T-cell (primary cell): ENCODE measurements around the gene IL4R. TPM values are rescaled to one million over a fixed set of nuclear protein-coding genes. Genes with fewer than 3 reads are reported as not detected.

Experiments
- ATAC-seq, 4 experiments: fragments of 200-7000 bp in 3 of 4; fragments of 150-1000 bp in 1 of 4; cut with Tn5 transposase; replicated peaks in 1 of 4; 1 replicate in 3 of 4; 2 replicates in 1 of 4; pipeline ENCODE4 v1.10.0; 2021; ENCODE audit warnings: moderate library complexity in 3 of 4, mild to moderate bottlenecking in 2 of 4, moderate number of reproducible peaks in 1 of 4
- CTCF ChIA-PET, 2 donors: fragments of 300-600 bp; sonication (Branson Sonifier 250); formaldehyde crosslinking; loops; one replicate each; lab custom pipeline; 2022; ENCODE audit warnings: antibody characterized with exemption in 2 of 2; lab: Charles Lee
- POLR2A ChIA-PET, 2 donors: fragments of 300-600 bp; sonication (Branson Sonifier 250); formaldehyde crosslinking; loops; one replicate each; lab custom pipeline; 2022; ENCODE audit warnings: antibody characterized with exemption in 2 of 2; lab: Charles Lee
- DNase-seq, 35 experiments: peaks; one replicate each; pipeline versions ENCODE4 v3.0.0 to v3.0.0-alpha.2; 2013 to 2023
- H3K27ac ChIP-seq: one replicate; pipeline ENCODE4 v1.5.1; 2013; ENCODE audit warnings: low read length
- H3K27me3 ChIP-seq, 2 experiments: replicated peaks in 1 of 2; 1 replicate in 1 of 2; 2 replicates in 1 of 2; pipeline versions ENCODE4 v1.6.1 to v1.7.0; 2013; ENCODE audit warnings: low read length in 1 of 2, mixed read lengths in 1 of 2; ENCODE audit not compliant: control insufficient read depth in 2 of 2, insufficient read depth in 2 of 2; ENCODE audit errors: extremely low read depth in 1 of 2
- H3K36me3 ChIP-seq, 2 donors: 1 replicate in 1 of 2; 2 replicates in 1 of 2; pipeline versions ENCODE4 v1.6.1 to v1.7.0; 2013; ENCODE audit warnings: low read length in 1 of 2; ENCODE audit not compliant: control insufficient read depth in 2 of 2, insufficient read depth in 1 of 2; ENCODE audit errors: extremely low read depth in 1 of 2
- H3K4me1 ChIP-seq, 2 experiments: 1 replicate in 1 of 2; 2 replicates in 1 of 2; pipeline versions ENCODE4 v1.6.1 to v1.7.0; 2013; ENCODE audit warnings: low read length in 2 of 2, mixed read lengths in 1 of 2; ENCODE audit not compliant: insufficient read depth in 2 of 2, control insufficient read depth in 1 of 2; ENCODE audit errors: extremely low read depth in 1 of 2
- H3K4me3 ChIP-seq, 2 donors: 1 replicate in 1 of 2; 2 replicates in 1 of 2; pipeline versions ENCODE4 v1.5.1 to v1.7.0; 2013; ENCODE audit warnings: mild to moderate bottlenecking in 2 of 2, low read length in 1 of 2, moderate library complexity in 1 of 2; ENCODE audit not compliant: control insufficient read depth in 1 of 2; ENCODE audit errors: extremely low read depth in 1 of 2
- H3K9me3 ChIP-seq: 2 replicates; pipeline ENCODE4 v1.7.0; 2013
- H3K27ac Mint-ChIP-seq, 2 donors: one replicate each; pipeline ENCODE4 v1.8.0; 2020 to 2021; ENCODE audit warnings: mild to moderate bottlenecking in 2 of 2, mixed read lengths in 2 of 2
- H3K27me3 Mint-ChIP-seq, 2 donors: one replicate each; pipeline ENCODE4 v1.8.0; 2021 to 2022; ENCODE audit warnings: mixed read lengths in 2 of 2
- H3K36me3 Mint-ChIP-seq: one replicate; pipeline ENCODE4 v1.8.0; 2021; ENCODE audit warnings: mixed read lengths
- H3K4me1 Mint-ChIP-seq, 3 donors: one replicate each; pipeline ENCODE4 v1.8.0; 2020 to 2022; ENCODE audit warnings: mixed read lengths in 3 of 3, mild to moderate bottlenecking in 1 of 3
- H3K4me3 Mint-ChIP-seq, 3 donors: one replicate each; pipeline ENCODE4 v1.8.0; 2020 to 2022; ENCODE audit warnings: mild to moderate bottlenecking in 3 of 3, mixed read lengths in 3 of 3, moderate library complexity in 3 of 3
- H3K9me3 Mint-ChIP-seq, 3 donors: one replicate each; pipeline ENCODE4 v1.8.0; 2020 to 2022; ENCODE audit warnings: mixed read lengths in 3 of 3
- WGBS: methylation state at CpG from one replicate; pipeline ENCODE4 v1.1.5; 2013; ENCODE audit warnings: missing lambda C conversion rate; ENCODE audit not compliant: insufficient coverage; 5-methylcytosine and 5-hydroxymethylcytosine counted together
- total RNA-seq, 35 experiments: library from RNA in 6 of 35; stranded (reverse) in 6 of 35; fragments of 120-200 nt in 1 of 35; gene quantifications; one replicate each; pipeline versions ENCODE4 v1.2.1 to v1.2.4 and lab custom pipeline; 2013 to 2026

IL4R gene
- total RNA-seq, 5 donors from 2014 or later (not counting 1 experiment from before 2014, with no cell fraction given): 186 to 281 (median 221) TPM

- Mint-ChIP-seq H3K36me3 (peaks cover 14% of the 10 kb centered on the region), H3K27me3 (no peaks in the 10 kb centered on the region), H3K4me1 (peaks cover 59 to 65% (median 62%) of the 10 kb centered on the region in 3 donors), H3K4me3 (peak overlapping the region; percentile 85 to 100 (median 94)), H3K27ac (peak overlapping the region; percentile 94 to 99), H3K9me3 (no peaks in the 10 kb centered on the region)
- H3K9me3 ChIP-seq: no peaks in the 10 kb centered on the region
- peak overlapping the region; percentile 86 to 87 for H3K4me3 ChIP-seq
- peaks cover 27 to 69% of the 10 kb centered on the region in 2 experiments for H3K4me1 ChIP-seq
- no peak for DNase-seq
- ChIA-PET POLR2A (interaction anchor here in 1 of 2 donors (0.6 kb wide), 2 partner anchors 10 to 79 kb away, joined by 3 read pairs; no protein-coding TSS in a partner anchor), CTCF (interaction anchor here (1.2 to 1.7 kb wide), 2 partner anchors 135 to 143 kb away, joined by 5 to 7 read pairs; no protein-coding TSS in a partner anchor)
- peaks cover 0 to 3% of the 10 kb centered on the region in 2 experiments for H3K27me3 ChIP-seq
- peak overlapping the region; percentile 94 for H3K27ac ChIP-seq
- H3K36me3 ChIP-seq: peaks cover 3 to 4% of the 10 kb centered on the region in 2 donors
- ATAC-seq: no peak
- WGBS: no CpG with 5 or more reads among the region's 2 CpGs
These were observed 1.2 kb downstream of the IL4R start for GRCh38 chr16:27314986-27315332.

GRCh38 chr16:27315333-27316037, 1.7 kb downstream of the IL4R start:
- 22% methylated on average over 4 of the region's 9 CpGs for WGBS
- Histone ChIP-seq H3K36me3 (peaks cover 3 to 4% of the 10 kb centered on the region in 2 donors), H3K9me3 (no peaks in the 10 kb centered on the region), H3K27ac (peak overlapping the region; percentile 94), H3K4me3 (peak overlapping the region; percentile 86 to 87), H3K4me1 (peaks cover 27 to 75% of the 10 kb centered on the region in 2 experiments), H3K27me3 (peaks cover 0 to 3% of the 10 kb centered on the region in 2 experiments)
- peaks cover 17% of the 10 kb centered on the region for H3K36me3 Mint-ChIP-seq
- no peaks in the 10 kb centered on the region for H3K9me3 Mint-ChIP-seq
- peaks cover 64 to 70% (median 65%) of the 10 kb centered on the region in 3 donors for H3K4me1 Mint-ChIP-seq
- H3K4me3 Mint-ChIP-seq: peak overlapping the region; percentile 85 to 100 (median 94)
- ATAC-seq (peak; percentile 34 to 43 (median 37)), DNase-seq (peak; percentile 22 to 65 (median 44))
- ChIA-PET CTCF (interaction anchor here (1.2 to 1.7 kb wide), 2 partner anchors 136 to 143 kb away, joined by 5 to 7 read pairs; no protein-coding TSS in a partner anchor), POLR2A (interaction anchor here (0.6 kb wide), 3 partner anchors 10 to 112 kb away, joined by 3 read pairs; no protein-coding TSS in a partner anchor)
- no peaks in the 10 kb centered on the region for H3K27me3 Mint-ChIP-seq
- peak overlapping the region; percentile 94 to 99 for H3K27ac Mint-ChIP-seq

- peaks cover 17% of the 10 kb centered on the region for H3K36me3 Mint-ChIP-seq
- no peaks in the 10 kb centered on the region for H3K9me3 ChIP-seq
- peaks cover 69 to 75% (median 69%) of the 10 kb centered on the region in 3 donors for H3K4me1 Mint-ChIP-seq
- ATAC-seq (no peak), DNase-seq (peak in 2 of 35 experiments; percentile 19 to 22)
- peak overlapping the region; percentile 94 for H3K27ac ChIP-seq
- H3K9me3 Mint-ChIP-seq: no peaks in the 10 kb centered on the region
- H3K27ac Mint-ChIP-seq: peak overlapping the region; percentile 94 to 99
- CTCF ChIA-PET: interaction anchor here (1.2 to 4.4 kb wide), 3 partner anchors 81 to 144 kb away, joined by 5 to 27 read pairs (median 7); no protein-coding TSS in a partner anchor
- POLR2A ChIA-PET: interaction anchor here (0.7 to 2.1 kb wide), 2 partner anchors 51 to 52 kb away, joined by 5 to 6 read pairs; no protein-coding TSS in a partner anchor
- peaks cover 0 to 3% of the 10 kb centered on the region in 2 experiments for H3K27me3 ChIP-seq
- H3K36me3 ChIP-seq: peaks cover 3 to 4% of the 10 kb centered on the region in 2 donors
- H3K4me3 Mint-ChIP-seq: peak overlapping the region; percentile 85 to 100 (median 94)
- H3K4me1 ChIP-seq: peaks cover 27 to 81% of the 10 kb centered on the region in 2 experiments
- H3K4me3 ChIP-seq: peak overlapping the region; percentile 86 to 87
- no peaks in the 10 kb centered on the region for H3K27me3 Mint-ChIP-seq
- WGBS: no CpG with 5 or more reads among the region's 8 CpGs
These were observed 2.4 kb downstream of the IL4R start for GRCh38 chr16:27316038-27316680.

- Histone ChIP-seq H3K4me1 (peaks cover 27 to 84% of the 10 kb centered on the region in 2 experiments), H3K27me3 (peaks cover 0 to 3% of the 10 kb centered on the region in 2 experiments), H3K9me3 (no peaks in the 10 kb centered on the region), H3K27ac (peak overlapping the region; percentile 94), H3K36me3 (peaks cover 3 to 4% of the 10 kb centered on the region in 2 donors), H3K4me3 (peak overlapping the region; percentile 18 to 19)
- Mint-ChIP-seq H3K4me3 (peak overlapping the region; percentile 85 to 100 (median 94)), H3K27me3 (no peaks in the 10 kb centered on the region), H3K36me3 (peaks cover 21% of the 10 kb centered on the region), H3K4me1 (peaks cover 80 to 84% (median 81%) of the 10 kb centered on the region in 3 donors), H3K9me3 (no peaks in the 10 kb centered on the region), H3K27ac (peak overlapping the region; percentile 94 to 99)
- DNase-seq: peak in 1 of 35 experiments; percentile 23
- ChIA-PET POLR2A (interaction anchor here (0.5 to 2.1 kb wide), 7 partner anchors 39 to 122 kb away, joined by 3 to 7 read pairs (median 4); no protein-coding TSS in a partner anchor), CTCF (interaction anchor here (0.6 to 4.4 kb wide), 8 partner anchors 14 to 270 kb away, joined by 3 to 27 read pairs (median 4); no protein-coding TSS in a partner anchor)
- 60% methylated on average over 7 of the region's 7 CpGs for WGBS
- ATAC-seq: no peak
These were observed 3.5 kb downstream of the IL4R start for GRCh38 chr16:27317320-27317719.

- POLR2A ChIA-PET: interaction anchor here (0.5 to 2.1 kb wide), 8 partner anchors 50 to 122 kb away, joined by 3 to 7 read pairs (median 4); no protein-coding TSS in a partner anchor
These were observed 4.1 kb downstream of the IL4R start for GRCh38 chr16:27317738-27318391.

More at GRCh38 chr16:27317738-27318391, 4.1 kb downstream of the IL4R start:
- H3K36me3 Mint-ChIP-seq: peaks cover 21% of the 10 kb centered on the region
- H3K27ac ChIP-seq: peak overlapping the region; percentile 94
- CTCF ChIA-PET: interaction anchor here in 1 of 2 donors (0.9 to 4.4 kb wide), 3 partner anchors 83 to 139 kb away, joined by 3 to 27 read pairs (median 5); no protein-coding TSS in a partner anchor
- H3K4me3 Mint-ChIP-seq: peak overlapping the region; percentile 85 to 100 (median 94)
- peaks cover 82 to 86% (median 83%) of the 10 kb centered on the region in 3 donors for H3K4me1 Mint-ChIP-seq
- H3K27me3 ChIP-seq: no peaks in the 10 kb centered on the region
- H3K9me3 ChIP-seq: no peaks in the 10 kb centered on the region
- peaks cover 32 to 84% of the 10 kb centered on the region in 2 experiments for H3K4me1 ChIP-seq
- H3K27ac Mint-ChIP-seq: peak overlapping the region; percentile 94 to 99
- peaks cover 3 to 4% of the 10 kb centered on the region in 2 donors for H3K36me3 ChIP-seq
- no peaks in the 10 kb centered on the region for H3K9me3 Mint-ChIP-seq
- ATAC-seq (peak in 1 of 4 experiments; percentile 19), DNase-seq (peak in 8 of 35 experiments; percentile 5 to 56 (median 18))
- 16% methylated on average over 5 of the region's 10 CpGs for WGBS
- peak overlapping the region; percentile 18 to 42 for H3K4me3 ChIP-seq
- no peaks in the 10 kb centered on the region for H3K27me3 Mint-ChIP-seq
